ENCODE measurements around the gene MAN2A1.

GRCh38 chr5:109878887-109879286, 189.2 kb downstream of the MAN2A1 start:
- TF ChIP-seq EZH2 (IDR thresholded peaks at IDR 0.05; ENCODE audit: low read length, missing control alignments) (no peak), CTCF (conservative IDR thresholded peaks at IDR 0.05 in 1 of 2, IDR thresholded peaks at IDR 0.05 in 1 of 2; ENCODE audit: low read depth in 1 of 2, low read length in 2 of 2) (no peak)

Measured in fibroblast of lung (primary cell).